Liver (tissue), 9 donors: ENCODE measurements around the gene ELP5. TPM values are rescaled to one million over a fixed set of nuclear protein-coding genes. Genes with fewer than 3 reads are reported as not detected.
A peak's percentile ranks its signal among the peaks of the same experiment; 100 is the strongest.

Experiments
- DNase-seq: peaks from one replicate; pipeline ENCODE4 v3.0.0-alpha.2; 2017; ENCODE audit warnings: low spot score
- H3K27ac ChIP-seq, 2 donors: one replicate each; pipeline ENCODE4 v1.7.0; 2013; ENCODE audit warnings: inconsistent platforms in 2 of 2, low read length in 2 of 2, control low read depth in 1 of 2, low read depth in 1 of 2, mild to moderate bottlenecking in 1 of 2
- H3K27me3 ChIP-seq, 4 donors: one replicate each; pipeline versions ENCODE4 v1.6.1 to v1.7.0; 2013; ENCODE audit warnings: low read length in 3 of 4, inconsistent platforms in 1 of 4, mild to moderate bottlenecking in 1 of 4, moderate library complexity in 1 of 4; ENCODE audit not compliant: control insufficient read depth in 4 of 4, insufficient read depth in 4 of 4
- H3K36me3 ChIP-seq, 4 donors: one replicate each; pipeline versions ENCODE4 v1.6.1 to v1.7.0; 2013; ENCODE audit warnings: low read length in 3 of 4, mild to moderate bottlenecking in 3 of 4, low read depth in 1 of 4, moderate library complexity in 1 of 4; ENCODE audit not compliant: control insufficient read depth in 4 of 4, insufficient read depth in 3 of 4
- H3K4me1 ChIP-seq, 4 donors: one replicate each; pipeline versions ENCODE4 v1.6.1 to v1.7.0; 2013; ENCODE audit warnings: low read length in 3 of 4, mild to moderate bottlenecking in 3 of 4, moderate library complexity in 1 of 4; ENCODE audit not compliant: control insufficient read depth in 4 of 4, insufficient read depth in 4 of 4
- H3K4me3 ChIP-seq, 3 donors: one replicate each; pipeline versions ENCODE4 v1.6.1 to v1.7.0; 2013; ENCODE audit warnings: low read length in 3 of 3, control low read depth in 1 of 3, low read depth in 1 of 3, mild to moderate bottlenecking in 1 of 3
- H3K9ac ChIP-seq, 2 donors: one replicate each; pipeline ENCODE4 v1.7.0; 2013; ENCODE audit warnings: low read length in 2 of 2, mild to moderate bottlenecking in 2 of 2, moderate library complexity in 2 of 2, control low read depth in 1 of 2, low read depth in 1 of 2
- H3K9me3 ChIP-seq, 4 donors: one replicate each; pipeline versions ENCODE4 v1.6.1 to v1.7.0; 2013; ENCODE audit warnings: low read length in 3 of 4; ENCODE audit not compliant: control insufficient read depth in 4 of 4
- ATF3 ChIP-seq: IDR thresholded peaks from 2 replicates; pipeline ENCODE4 v1.6.1; 2016; ENCODE audit warnings: antibody characterized with exemption
- EGR1 ChIP-seq, 2 donors: IDR thresholded peaks; 2 replicates each; pipeline ENCODE4 v1.6.1; 2016 to 2018; ENCODE audit warnings: antibody characterized with exemption in 2 of 2, low read depth in 2 of 2
- FOXA1 ChIP-seq: IDR thresholded peaks from 2 replicates; pipeline ENCODE4 v1.6.1; 2016; ENCODE audit warnings: antibody characterized with exemption
- FOXA2 ChIP-seq: IDR thresholded peaks from 2 replicates; pipeline ENCODE4 v1.6.1; 2016; ENCODE audit warnings: antibody characterized with exemption
- GABPA ChIP-seq, 2 donors: IDR thresholded peaks in 1 of 2; conservative IDR thresholded peaks in 1 of 2; 2 replicates each; pipeline ENCODE4 v1.6.1; 2016; ENCODE audit warnings: antibody characterized with exemption in 2 of 2, mild to moderate bottlenecking in 1 of 2, moderate library complexity in 1 of 2
- HNF4A ChIP-seq, 2 donors: conservative IDR thresholded peaks; 2 replicates each; pipeline ENCODE4 v1.6.1; 2016; ENCODE audit warnings: antibody characterized with exemption in 2 of 2, mild to moderate bottlenecking in 2 of 2
- HNF4G ChIP-seq: IDR thresholded peaks from 2 replicates; pipeline ENCODE4 v1.6.1; 2016; ENCODE audit warnings: antibody characterized with exemption
- JUND ChIP-seq, 2 donors: IDR thresholded peaks; 2 replicates each; pipeline ENCODE4 v1.6.1; 2016; ENCODE audit warnings: antibody characterized with exemption in 2 of 2
- NR2F2 ChIP-seq: IDR thresholded peaks from 2 replicates; pipeline ENCODE4 v1.6.1; 2016; ENCODE audit warnings: antibody characterized with exemption
- RAD21 ChIP-seq, 2 donors: IDR thresholded peaks; 2 replicates each; pipeline ENCODE4 v1.6.1; 2016; ENCODE audit warnings: antibody characterized with exemption in 2 of 2, mild to moderate bottlenecking in 2 of 2
- RXRA ChIP-seq, 2 donors: IDR thresholded peaks; 2 replicates each; pipeline ENCODE4 v1.6.1; 2017 to 2018; ENCODE audit warnings: antibody characterized with exemption in 2 of 2, mild to moderate bottlenecking in 1 of 2
- SP1 ChIP-seq: IDR thresholded peaks from 2 replicates; pipeline ENCODE4 v1.6.1; 2018; ENCODE audit warnings: antibody characterized with exemption, mild to moderate bottlenecking
- TAF1 ChIP-seq: conservative IDR thresholded peaks from 2 replicates; pipeline ENCODE4 v1.6.1; 2016; ENCODE audit warnings: antibody characterized with exemption, mild to moderate bottlenecking
- YY1 ChIP-seq: IDR thresholded peaks from 2 replicates; pipeline ENCODE4 v1.6.1; 2016; ENCODE audit warnings: antibody characterized with exemption, mild to moderate bottlenecking
- ZBTB33 ChIP-seq: IDR thresholded peaks from 2 replicates; pipeline ENCODE4 v1.6.1; 2016; ENCODE audit warnings: antibody characterized with exemption
- WGBS: extraction: QIAGEN DNeasy Blood & Tissue Kit; methylation state at CpG from one replicate; pipeline ENCODE4 v1.1.7; 2013; 5-methylcytosine and 5-hydroxymethylcytosine counted together
- polyA plus RNA-seq, 2 donors: library from polyadenylated mRNA; stranded (reverse) in 1 of 2; unstranded in 1 of 2; fragments of 200-250 nt in 1 of 2; fragments of >200 nt in 1 of 2; fragmentation: Nextera tagmentation in 1 of 2; extraction: Ambion mirVana in 1 of 2; gene quantifications; one replicate each; pipeline versions ENCODE4 v1.2.1 to v1.2.3, GENCODE V29; 2013 to 2015
- total RNA-seq, 2 donors: library from RNA; depleted of rRNA; stranded (reverse); fragments of >200 nt; gene quantifications; one replicate each; pipeline ENCODE4 v1.2.3, GENCODE V29; 2014
- TF ChIP-seq, protein P1 (sequence below): IDR thresholded peaks from 2 replicates; pipeline ENCODE4 v1.6.1; 2016; ENCODE audit warnings: antibody characterized with exemption, mild to moderate bottlenecking
- TF ChIP-seq, protein P2 (sequence below): fragments of 150-350 bp; IDR thresholded peaks from 2 replicates; pipeline ENCODE4 v1.5.1; 2017; ENCODE audit warnings: improper control_type of control experiment, low read depth, low read length; ENCODE audit not compliant: missing input control
- TF ChIP-seq, protein P3 (sequence below): IDR thresholded peaks from 2 replicates; pipeline ENCODE4 v1.6.1; 2016; ENCODE audit warnings: antibody characterized with exemption
- donor health status: healthy.
- donor health status: healthy.
- donor health status: healthy.
- donor health status: healthy.
- donor health status: healthy.

ELP5 gene, protein sequence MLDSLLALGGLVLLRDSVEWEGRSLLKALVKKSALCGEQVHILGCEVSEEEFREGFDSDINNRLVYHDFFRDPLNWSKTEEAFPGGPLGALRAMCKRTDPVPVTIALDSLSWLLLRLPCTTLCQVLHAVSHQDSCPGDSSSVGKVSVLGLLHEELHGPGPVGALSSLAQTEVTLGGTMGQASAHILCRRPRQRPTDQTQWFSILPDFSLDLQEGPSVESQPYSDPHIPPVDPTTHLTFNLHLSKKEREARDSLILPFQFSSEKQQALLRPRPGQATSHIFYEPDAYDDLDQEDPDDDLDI
- total RNA-seq (10 to 100 TPM; 19.3 to 24.1 TPM), polyA plus RNA-seq (10 to 100 TPM; 29.1 to 38.4 TPM)

- H3K4me1 ChIP-seq = peaks cover 4 to 33% (median 28%) of the 10 kb centered on the region in 4 donors
- no peaks in the 10 kb centered on the region for H3K9me3 ChIP-seq
- TF ChIP-seq ATF3 (no peak), NR2F2 (no peak), FOXA1 (no peak), ZBTB33 (no peak), HNF4A (conservative IDR thresholded peaks at IDR 0.05) (peak; percentile 54 to 56), RAD21 (IDR thresholded peaks at IDR 0.05) (peak; percentile 28 to 43), TAF1 (no peak), RXRA (IDR thresholded peaks at IDR 0.05) (peak; percentile 75 to 84), GABPA (IDR thresholded peaks at IDR 0.05 in 1 of 2, conservative IDR thresholded peaks at IDR 0.05 in 1 of 2) (no peak), YY1 (peak; percentile 85), FOXA2 (peak; percentile 35), HNF4G (no peak), EGR1 (IDR thresholded peaks at IDR 0.05; ENCODE audit: low read depth in 2 of 2) (peak; percentile 100), SP1 (peak; percentile 79), JUND (IDR thresholded peaks at IDR 0.05) (peak in 1 of 2 donors; percentile 87)
- TF ChIP-seq, protein P1, sequence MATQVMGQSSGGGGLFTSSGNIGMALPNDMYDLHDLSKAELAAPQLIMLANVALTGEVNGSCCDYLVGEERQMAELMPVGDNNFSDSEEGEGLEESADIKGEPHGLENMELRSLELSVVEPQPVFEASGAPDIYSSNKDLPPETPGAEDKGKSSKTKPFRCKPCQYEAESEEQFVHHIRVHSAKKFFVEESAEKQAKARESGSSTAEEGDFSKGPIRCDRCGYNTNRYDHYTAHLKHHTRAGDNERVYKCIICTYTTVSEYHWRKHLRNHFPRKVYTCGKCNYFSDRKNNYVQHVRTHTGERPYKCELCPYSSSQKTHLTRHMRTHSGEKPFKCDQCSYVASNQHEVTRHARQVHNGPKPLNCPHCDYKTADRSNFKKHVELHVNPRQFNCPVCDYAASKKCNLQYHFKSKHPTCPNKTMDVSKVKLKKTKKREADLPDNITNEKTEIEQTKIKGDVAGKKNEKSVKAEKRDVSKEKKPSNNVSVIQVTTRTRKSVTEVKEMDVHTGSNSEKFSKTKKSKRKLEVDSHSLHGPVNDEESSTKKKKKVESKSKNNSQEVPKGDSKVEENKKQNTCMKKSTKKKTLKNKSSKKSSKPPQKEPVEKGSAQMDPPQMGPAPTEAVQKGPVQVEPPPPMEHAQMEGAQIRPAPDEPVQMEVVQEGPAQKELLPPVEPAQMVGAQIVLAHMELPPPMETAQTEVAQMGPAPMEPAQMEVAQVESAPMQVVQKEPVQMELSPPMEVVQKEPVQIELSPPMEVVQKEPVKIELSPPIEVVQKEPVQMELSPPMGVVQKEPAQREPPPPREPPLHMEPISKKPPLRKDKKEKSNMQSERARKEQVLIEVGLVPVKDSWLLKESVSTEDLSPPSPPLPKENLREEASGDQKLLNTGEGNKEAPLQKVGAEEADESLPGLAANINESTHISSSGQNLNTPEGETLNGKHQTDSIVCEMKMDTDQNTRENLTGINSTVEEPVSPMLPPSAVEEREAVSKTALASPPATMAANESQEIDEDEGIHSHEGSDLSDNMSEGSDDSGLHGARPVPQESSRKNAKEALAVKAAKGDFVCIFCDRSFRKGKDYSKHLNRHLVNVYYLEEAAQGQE = peak; percentile 62
- TF ChIP-seq, protein P2, sequence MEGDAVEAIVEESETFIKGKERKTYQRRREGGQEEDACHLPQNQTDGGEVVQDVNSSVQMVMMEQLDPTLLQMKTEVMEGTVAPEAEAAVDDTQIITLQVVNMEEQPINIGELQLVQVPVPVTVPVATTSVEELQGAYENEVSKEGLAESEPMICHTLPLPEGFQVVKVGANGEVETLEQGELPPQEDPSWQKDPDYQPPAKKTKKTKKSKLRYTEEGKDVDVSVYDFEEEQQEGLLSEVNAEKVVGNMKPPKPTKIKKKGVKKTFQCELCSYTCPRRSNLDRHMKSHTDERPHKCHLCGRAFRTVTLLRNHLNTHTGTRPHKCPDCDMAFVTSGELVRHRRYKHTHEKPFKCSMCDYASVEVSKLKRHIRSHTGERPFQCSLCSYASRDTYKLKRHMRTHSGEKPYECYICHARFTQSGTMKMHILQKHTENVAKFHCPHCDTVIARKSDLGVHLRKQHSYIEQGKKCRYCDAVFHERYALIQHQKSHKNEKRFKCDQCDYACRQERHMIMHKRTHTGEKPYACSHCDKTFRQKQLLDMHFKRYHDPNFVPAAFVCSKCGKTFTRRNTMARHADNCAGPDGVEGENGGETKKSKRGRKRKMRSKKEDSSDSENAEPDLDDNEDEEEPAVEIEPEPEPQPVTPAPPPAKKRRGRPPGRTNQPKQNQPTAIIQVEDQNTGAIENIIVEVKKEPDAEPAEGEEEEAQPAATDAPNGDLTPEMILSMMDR = no peak
- TF ChIP-seq, protein P3, sequence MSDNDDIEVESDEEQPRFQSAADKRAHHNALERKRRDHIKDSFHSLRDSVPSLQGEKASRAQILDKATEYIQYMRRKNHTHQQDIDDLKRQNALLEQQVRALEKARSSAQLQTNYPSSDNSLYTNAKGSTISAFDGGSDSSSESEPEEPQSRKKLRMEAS = no peak
- H3K27me3 ChIP-seq = no peaks in the 10 kb centered on the region
- peak within 1 kb of the TSS; percentile 92 to 95 for H3K9ac ChIP-seq
- H3K4me3 ChIP-seq = peak within 1 kb of the TSS; percentile 93 to 96 (median 95)
- DNase-seq = peak; percentile 90
- 1% methylated on average over 55 of the region's 55 CpGs for WGBS
- peak within 1 kb of the TSS; percentile 95 to 100 for H3K27ac ChIP-seq
- peaks cover 0 to 15% (median 9%) of the 10 kb centered on the region in 4 donors for H3K36me3 ChIP-seq
These were observed at the start of gene ELP5 for GRCh38 chr17:7252176-7253043. Gene ELP5, plus strand, starts transcription at chr17:7252215. Its CDS starts 336 bp downstream, at chr17:7252551.
